ENCODE results near the gene GSK3B.

GRCh38 chr3:119778176-119778575 lies 316.1 kb downstream of the GSK3B start:
- TF ChIP-seq CTCF (IDR thresholded peaks at IDR 0.05; ENCODE audit: poor library complexity): no peak
- no peak for TF ChIP-seq EZH2 (IDR thresholded peaks at IDR 0.05; ENCODE audit: borderline replicate concordance)
- no peak for TF ChIP-seq EZH2phosphoT487 (IDR thresholded peaks at IDR 0.05; ENCODE audit: low read depth, severe bottlenecking, unreplicated experiment)

Measured in hepatocyte (in vitro differentiated cells).